HG03025 (cell line): Measurements from ENCODE around the gene PKN1.
"Not testable (repeated sequence)": the region's sequence is repeated elsewhere in the genome, so short reads cannot be mapped to it uniquely, and the experiment has no call there.

Source experiments
- ATAC-seq: cut with Tn5 transposase; IDR thresholded peaks from one replicate; pipeline ENCODE4 v1.9.1; 2021; ENCODE audit warnings: mild to moderate bottlenecking, moderate library complexity; ENCODE audit not compliant: unreplicated experiment, low FRiP score

The PKN1 gene

GRCh38 chr19:14452303-14452702 is 19.2 kb downstream of the PKN1 start:
- not testable (repeated sequence) for ATAC-seq

- no peak for ATAC-seq
These were observed 26.6 kb downstream of the PKN1 start for GRCh38 chr19:14459703-14460102.

- ATAC-seq: no peak
These were observed 27.8 kb downstream of the PKN1 start for GRCh38 chr19:14460935-14461334.

GRCh38 chr19:14462401-14462800 is 29.3 kb downstream of the PKN1 start:
- not testable (repeated sequence) for ATAC-seq

GRCh38 chr19:14463747-14464146 is 30.6 kb downstream of the PKN1 start:
- ATAC-seq: no peak

GRCh38 chr19:14467391-14467790 is 34.3 kb downstream of the PKN1 start:
- ATAC-seq: no peak

- ATAC-seq: no peak
These were observed 34.7 kb downstream of the PKN1 start for GRCh38 chr19:14467816-14468215.

- ATAC-seq: no peak
These were observed 37.1 kb downstream of the PKN1 start for GRCh38 chr19:14470031-14470876.

- ATAC-seq: no peak
These were observed 38.5 kb downstream of the PKN1 start for GRCh38 chr19:14471436-14472187.

GRCh38 chr19:14472202-14472938 is 39.3 kb downstream of the PKN1 start:
- ATAC-seq: no peak

GRCh38 chr19:14473073-14473977 is 40.2 kb downstream of the PKN1 start:
- no peak for ATAC-seq

- no peak for ATAC-seq
These were observed 41.0 kb downstream of the PKN1 start for GRCh38 chr19:14473978-14474578.

GRCh38 chr19:14474827-14475226 is 41.7 kb downstream of the PKN1 start:
- ATAC-seq: no peak

- no peak for ATAC-seq
These were observed 42.4 kb downstream of the PKN1 start, which contains the start of gene PTGER1 for GRCh38 chr19:14475251-14476073. PTGER1 (minus strand) TSS chr19:14475354; CDS start chr19:14474320, 1,034 bp downstream.

GRCh38 chr19:14476327-14476672 is 43.2 kb downstream of the PKN1 start:
- no peak for ATAC-seq

GRCh38 chr19:14476673-14477401 is 43.7 kb downstream of the PKN1 start:
- ATAC-seq: no peak

GRCh38 chr19:14477418-14478112 is 44.5 kb downstream of the PKN1 start:
- no peak for ATAC-seq
